Measurements from ENCODE around the gene CACNB1.

- TF ChIP-seq, protein P1, sequence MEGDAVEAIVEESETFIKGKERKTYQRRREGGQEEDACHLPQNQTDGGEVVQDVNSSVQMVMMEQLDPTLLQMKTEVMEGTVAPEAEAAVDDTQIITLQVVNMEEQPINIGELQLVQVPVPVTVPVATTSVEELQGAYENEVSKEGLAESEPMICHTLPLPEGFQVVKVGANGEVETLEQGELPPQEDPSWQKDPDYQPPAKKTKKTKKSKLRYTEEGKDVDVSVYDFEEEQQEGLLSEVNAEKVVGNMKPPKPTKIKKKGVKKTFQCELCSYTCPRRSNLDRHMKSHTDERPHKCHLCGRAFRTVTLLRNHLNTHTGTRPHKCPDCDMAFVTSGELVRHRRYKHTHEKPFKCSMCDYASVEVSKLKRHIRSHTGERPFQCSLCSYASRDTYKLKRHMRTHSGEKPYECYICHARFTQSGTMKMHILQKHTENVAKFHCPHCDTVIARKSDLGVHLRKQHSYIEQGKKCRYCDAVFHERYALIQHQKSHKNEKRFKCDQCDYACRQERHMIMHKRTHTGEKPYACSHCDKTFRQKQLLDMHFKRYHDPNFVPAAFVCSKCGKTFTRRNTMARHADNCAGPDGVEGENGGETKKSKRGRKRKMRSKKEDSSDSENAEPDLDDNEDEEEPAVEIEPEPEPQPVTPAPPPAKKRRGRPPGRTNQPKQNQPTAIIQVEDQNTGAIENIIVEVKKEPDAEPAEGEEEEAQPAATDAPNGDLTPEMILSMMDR (IDR thresholded peaks at IDR 0.05; ENCODE audit: poor library complexity): no peak
- TF ChIP-seq EZH2 (IDR thresholded peaks at IDR 0.05; ENCODE audit: borderline replicate concordance): no peak
Measured at GRCh38 chr17:39183045-39183444, 14.4 kb downstream of the CACNB1 start.

Data from hepatocyte (in vitro differentiated cells).